K562 (cell line): ENCODE measurements around the gene CAGE1. TPM values are rescaled to one million over a fixed set of nuclear protein-coding genes. Genes with fewer than 3 reads are reported as not detected.

Experiments
- ATAC-seq: fragments of 200-7000 bp; cut with Tn5 transposase; 3 replicates; pipeline ENCODE4 v1.9.1; 2020; ENCODE audit warnings: moderate library complexity
- BruUV-seq: library from RNA; stranded (reverse); fragments of 400-500 nt; replicated peaks from 2 replicates; lab custom pipeline; 2021; lab: Mats Ljungman, UMichigan
- CTCF ChIA-PET: fragments of 300-600 bp; formaldehyde crosslinking; extraction: SDS; loops from one replicate; lab custom pipeline; 2021; ENCODE audit warnings: low intra/inter-chr PET ratio; lab: Yijun Ruan, JAX
- POLR2A ChIA-PET: fragments of 300-600, 350-650 bp; sonication (Branson Sonifier 250); formaldehyde crosslinking; extraction: SDS; loops from one replicate; lab custom pipeline; 2021; ENCODE audit warnings: antibody characterized with exemption, inconsistent platforms; lab: Yijun Ruan, JAX
- DNase-seq, 4 experiments: peaks; one replicate each; pipeline versions ENCODE4 v3.0.0 to v3.0.0-alpha.2; 2011 to 2018; ENCODE audit warnings: low spot score in 3 of 4, mixed read lengths in 3 of 4; ENCODE audit errors: extremely low read depth in 1 of 4
- FAIRE-seq: peaks from 2 replicates; lab custom pipeline; 2011; peaks lifted over from hg19 to GRCh38; lab: Jason Lieb, UNC
- H2AFZ ChIP-seq: 2 replicates; pipeline ENCODE4 v1.6.0; 2011; ENCODE audit warnings: low read depth, low read length, control low read depth, inconsistent platforms
- H3K27ac ChIP-seq: fragments of 200-600 bp; 3 replicates; pipeline ENCODE4 v1.8.0; 2011; ENCODE audit warnings: low read depth, mild to moderate bottlenecking, control low read depth, inconsistent platforms, low read length, moderate library complexity, mixed read lengths; ENCODE audit errors: extremely low read depth
- H3K27me3 ChIP-seq, 2 experiments: fragments of 300-600 bp in 1 of 2; 2 replicates in 1 of 2; 3 replicates in 1 of 2; pipeline versions ENCODE4 v1.6.0 to v1.8.0; 2011; ENCODE audit warnings: inconsistent platforms in 2 of 2, low read length in 2 of 2, mild to moderate bottlenecking in 1 of 2, mixed read lengths in 1 of 2, moderate library complexity in 1 of 2; ENCODE audit not compliant: control insufficient read depth in 2 of 2, insufficient read depth in 2 of 2
- H3K36me3 ChIP-seq: fragments of 300-600 bp; 3 replicates; pipeline ENCODE4 v1.8.0; 2011; ENCODE audit warnings: mild to moderate bottlenecking, low read length, inconsistent platforms; ENCODE audit not compliant: control insufficient read depth, insufficient read depth
- H3K4me1 ChIP-seq, 2 experiments: fragments of 200-600 bp in 1 of 2; replicated peaks in 1 of 2; 2 replicates in 1 of 2; 3 replicates in 1 of 2; pipeline versions ENCODE4 v1.5.1 to v1.8.0; 2011; ENCODE audit warnings: inconsistent platforms in 2 of 2, low read length in 2 of 2, mild to moderate bottlenecking in 1 of 2, mixed read lengths in 1 of 2, moderate library complexity in 1 of 2; ENCODE audit not compliant: control insufficient read depth in 2 of 2, insufficient read depth in 2 of 2
- H3K4me2 ChIP-seq: 2 replicates; pipeline ENCODE4 v1.6.1; 2011; ENCODE audit warnings: low read length, control low read depth, inconsistent platforms, mixed read lengths; ENCODE audit not compliant: insufficient read depth
- H3K4me3 ChIP-seq: fragments of 200-600 bp; sonication (generic), shearing (Covaris generic); 2 replicates; pipeline ENCODE4 v1.5.1; 2016; ENCODE audit warnings: control low read depth, inconsistent platforms
- H3K79me2 ChIP-seq: fragments of 200-600 bp; 3 replicates; pipeline ENCODE4 v1.8.0; 2011; ENCODE audit warnings: low read length, inconsistent platforms; ENCODE audit not compliant: control insufficient read depth, insufficient read depth
- H3K9ac ChIP-seq, 2 experiments: 2 replicates each; pipeline versions ENCODE4 v1.6.0 to v1.6.1; 2011; ENCODE audit warnings: low read depth in 2 of 2, low read length in 2 of 2, control low read depth in 1 of 2, inconsistent platforms in 1 of 2, mild to moderate bottlenecking in 1 of 2, mixed read lengths in 1 of 2; ENCODE audit not compliant: insufficient read depth in 1 of 2
- H3K9me1 ChIP-seq: one replicate; pipeline ENCODE4 v1.6.0; 2011; ENCODE audit warnings: inconsistent platforms, mild to moderate bottlenecking, low read length, moderate library complexity; ENCODE audit not compliant: control insufficient read depth, insufficient read depth
- H3K9me3 ChIP-seq: replicated peaks from 2 replicates; pipeline ENCODE4 v1.5.1; 2011; ENCODE audit warnings: low read depth, low read length, inconsistent platforms; ENCODE audit not compliant: control insufficient read depth, insufficient read depth
- H4K20me1 ChIP-seq: replicated peaks from 2 replicates; pipeline ENCODE4 v1.6.1; 2011; ENCODE audit warnings: low read length, inconsistent platforms, mixed read lengths; ENCODE audit not compliant: control insufficient read depth, insufficient read depth
- BRD9 ChIP-seq: fragments of 450-650 bp; IDR thresholded peaks from 2 replicates; pipeline ENCODE4 v1.6.1; 2018; ENCODE audit warnings: low read depth; ENCODE audit not compliant: partially characterized antibody
- CBX8 ChIP-seq: fragments of 200-600 bp; sonication (generic); IDR thresholded peaks from 2 replicates; pipeline ENCODE4 v1.6.1; 2012; ENCODE audit warnings: borderline replicate concordance, mixed run types, low read depth, mild to moderate bottlenecking, moderate library complexity, mixed read lengths, low read length, control low read depth, inconsistent platforms; ENCODE audit not compliant: poor library complexity, severe bottlenecking; ENCODE audit errors: extremely low read depth
- CREBBP ChIP-seq: IDR thresholded peaks from one replicate; pipeline ENCODE4 v1.6.1; 2012; ENCODE audit warnings: low read depth, mild to moderate bottlenecking, control low read depth, inconsistent platforms, low read length
- CXXC5 ChIP-seq: fragments of 250-450 bp; sonication (Bioruptor Pico); IDR thresholded peaks from 2 replicates; pipeline ENCODE4 v1.8.0; 2022; ENCODE audit warnings: inconsistent platforms, mild to moderate bottlenecking, moderate library complexity
- E2F3 ChIP-seq: fragments of 250-450 bp; sonication (Bioruptor Pico); IDR thresholded peaks from 2 replicates; pipeline ENCODE4 v1.4.0; 2020; ENCODE audit warnings: mild to moderate bottlenecking
- HCFC1 ChIP-seq: IDR thresholded peaks from 2 replicates; pipeline ENCODE4 v1.6.1; 2012; ENCODE audit warnings: low read depth, low read length, improper control_type of control experiment
- MTA3 ChIP-seq: fragments of 450-650 bp; formaldehyde crosslinking; IDR thresholded peaks from 2 replicates; pipeline ENCODE4 v1.6.1; 2017; ENCODE audit warnings: mild to moderate bottlenecking, borderline replicate concordance
- NFIC ChIP-seq: fragments of 450-650 bp; IDR thresholded peaks from 2 replicates; pipeline ENCODE4 v1.6.1; 2017; ENCODE audit warnings: mild to moderate bottlenecking, inconsistent platforms
- NR0B1 ChIP-seq: fragments of 450-650 bp; IDR thresholded peaks from one replicate; pipeline ENCODE4 v1.6.1; 2018; ENCODE audit warnings: mild to moderate bottlenecking, moderate library complexity; ENCODE audit not compliant: partially characterized antibody
- PURB ChIP-seq: sonication (generic); formaldehyde crosslinking; IDR thresholded peaks from 2 replicates; pipeline ENCODE4 v1.9.0; 2021; ENCODE audit warnings: low read depth, mild to moderate bottlenecking, missing genetic modification reagents
- SMAD1 ChIP-seq: fragments of 150-350 bp; IDR thresholded peaks from 2 replicates; pipeline ENCODE4 v1.6.1; 2014; ENCODE audit warnings: low read length, low read depth; ENCODE audit not compliant: partially characterized antibody
- TAF15 ChIP-seq: fragments of 200-400 bp; formaldehyde crosslinking; IDR thresholded peaks from 2 replicates; pipeline ENCODE4 v1.6.1; 2017; ENCODE audit warnings: mild to moderate bottlenecking, low read depth, low read length, moderate library complexity
- WHSC1 ChIP-seq: IDR thresholded peaks from one replicate; pipeline ENCODE4 v1.6.1; 2012; ENCODE audit warnings: low read length, control low read depth, inconsistent platforms
- ZNF146 ChIP-seq: IDR thresholded peaks from one replicate; pipeline ENCODE4 v1.6.1; 2018; ENCODE audit warnings: missing compliant biosample characterization; ENCODE audit not compliant: unreplicated experiment
- ZNF165 ChIP-seq: fragments of 250-450 bp; sonication (Bioruptor Pico); IDR thresholded peaks from 2 replicates; pipeline ENCODE4 v1.4.0; 2020; ENCODE audit warnings: borderline replicate concordance
- ZNF764 ChIP-seq: fragments of 250-450 bp; sonication (Bioruptor Pico); IDR thresholded peaks from 2 replicates; pipeline ENCODE4 v1.4.0; 2020; ENCODE audit warnings: low read depth, mild to moderate bottlenecking, moderate library complexity
- ZNF785 ChIP-seq: fragments of 250-450 bp; sonication (Bioruptor Pico); IDR thresholded peaks from 2 replicates; pipeline ENCODE4 v1.4.0; 2020; ENCODE audit warnings: mild to moderate bottlenecking
- WGBS: fragments of 100-300 bp; shearing (Covaris generic); methylation state at CpG from one replicate; pipeline ENCODE4 v1.1.6; 2016; ENCODE audit warnings: low coverage, mixed read lengths; ENCODE audit not compliant: insufficient coverage; ENCODE audit errors: missing lambda C conversion rate; 5-methylcytosine and 5-hydroxymethylcytosine counted together
- in situ Hi-C: fragments of 300-500 bp; cut with MboI; formaldehyde crosslinking; loops from 4 replicates; pipeline ENCODE4 v1.15.0; 2018; ENCODE audit warnings: inconsistent platforms, mixed read lengths
- intact Hi-C: fragments of 100-400 bp; cut with micrococcal nuclease; formaldehyde crosslinking; loops from 2 replicates; pipeline ENCODE4 v1.14.2; 2022
- polyA plus RNA-seq, 8 experiments: library from polyadenylated mRNA; depleted of rRNA in 4 of 8; stranded (reverse) in 5 of 8; unstranded in 3 of 8; fragments of >200 nt; fragmentation: Nextera tagmentation in 2 of 8; fragmentation: Illumina TruSeq in 1 of 8; extraction: Ambion mirVana in 2 of 8; extraction: Trizol in 1 of 8; gene quantifications; 2 replicates each; pipeline versions ENCODE4 v1.2.1 to v1.2.3, GENCODE V29; 2011 to 2014; ENCODE audit warnings: inconsistent platforms in 1 of 8, missing spikeins in 1 of 8
- total RNA-seq, 7 experiments: library from RNA; depleted of rRNA in 6 of 7; stranded (reverse); fragments of >200 nt in 6 of 7; fragmentation: Illumina TruSeq in 2 of 7; extraction: Trizol in 2 of 7; gene quantifications; 2 replicates each; pipeline versions ENCODE4 v1.2.1 to v1.2.3, GENCODE V29; 2011 to 2021; ENCODE audit warnings: low replicate concordance in 1 of 7
- TF ChIP-seq, protein P1 (sequence below): fragments of 450-650 bp; IDR thresholded peaks from 2 replicates; pipeline ENCODE4 v1.6.1; 2017; ENCODE audit warnings: antibody characterized with exemption, mild to moderate bottlenecking

CAGE1 gene
- total and polyA plus RNA-seq, 9 of the 15 experiments (the other 6 are each of a cell fraction or from before 2014, with no cell fraction given) = 0.13 to 0.33 (median 0.18) TPM; not detected in 4

DNA sequence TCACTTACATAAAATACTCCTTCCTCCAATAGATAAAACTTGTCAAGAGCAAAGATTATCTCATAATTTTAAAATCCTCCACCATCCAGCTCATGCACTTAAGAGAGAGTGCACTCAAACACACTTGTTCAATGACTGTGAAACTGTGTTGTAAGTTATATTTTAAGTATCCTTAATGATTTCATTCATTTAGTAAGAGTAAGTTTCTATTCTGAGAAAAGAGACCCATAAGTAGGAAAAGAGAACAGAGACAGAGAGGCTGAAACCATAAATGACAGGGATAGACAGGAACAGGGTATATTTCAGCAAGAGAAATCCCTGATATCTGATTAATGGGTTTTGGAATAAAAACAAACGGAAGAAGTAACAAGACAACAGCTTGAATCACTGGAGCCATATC is 84.7 kb downstream of the CAGE1 start:
- H3K4me2 ChIP-seq = no peak overlapping the region
- H3K27ac ChIP-seq = no peak overlapping the region
- CTCF ChIA-PET = no interaction called here
- no peak overlapping the region for H3K9ac ChIP-seq
- no peaks in the 10 kb centered on the region for H3K9me3 ChIP-seq
- BruUV-seq = no TSS peak
- no peak overlapping the region for H2AFZ ChIP-seq
- intact Hi-C loops = no loop called here
- POLR2A ChIA-PET = interaction anchor here (1.8 to 1.9 kb wide), 2 partner anchors 24 kb away, joined by 5 to 6 read pairs; no protein-coding TSS in a partner anchor
- H3K9me1 ChIP-seq = no peaks in the 10 kb centered on the region
- WGBS = 95% methylated on average over 1 of the region's 1 CpG
- H4K20me1 ChIP-seq = no peaks in the 10 kb centered on the region
- H3K79me2 ChIP-seq = peaks cover 57% of the 10 kb centered on the region
- ATAC-seq (no peak), FAIRE-seq (no peak), DNase-seq (no peak)
- H3K4me1 ChIP-seq = no peaks in the 10 kb centered on the region
- H3K36me3 ChIP-seq = peaks cover 94% of the 10 kb centered on the region
- H3K27me3 ChIP-seq = no peaks in the 10 kb centered on the region
- in situ Hi-C loops = no loop called here
- no peak for TF ChIP-seq CREBBP
- TF ChIP-seq ZNF165 (CRISPR knock-in tag) = no peak
- no peak for TF ChIP-seq TAF15
- TF ChIP-seq, protein P1, sequence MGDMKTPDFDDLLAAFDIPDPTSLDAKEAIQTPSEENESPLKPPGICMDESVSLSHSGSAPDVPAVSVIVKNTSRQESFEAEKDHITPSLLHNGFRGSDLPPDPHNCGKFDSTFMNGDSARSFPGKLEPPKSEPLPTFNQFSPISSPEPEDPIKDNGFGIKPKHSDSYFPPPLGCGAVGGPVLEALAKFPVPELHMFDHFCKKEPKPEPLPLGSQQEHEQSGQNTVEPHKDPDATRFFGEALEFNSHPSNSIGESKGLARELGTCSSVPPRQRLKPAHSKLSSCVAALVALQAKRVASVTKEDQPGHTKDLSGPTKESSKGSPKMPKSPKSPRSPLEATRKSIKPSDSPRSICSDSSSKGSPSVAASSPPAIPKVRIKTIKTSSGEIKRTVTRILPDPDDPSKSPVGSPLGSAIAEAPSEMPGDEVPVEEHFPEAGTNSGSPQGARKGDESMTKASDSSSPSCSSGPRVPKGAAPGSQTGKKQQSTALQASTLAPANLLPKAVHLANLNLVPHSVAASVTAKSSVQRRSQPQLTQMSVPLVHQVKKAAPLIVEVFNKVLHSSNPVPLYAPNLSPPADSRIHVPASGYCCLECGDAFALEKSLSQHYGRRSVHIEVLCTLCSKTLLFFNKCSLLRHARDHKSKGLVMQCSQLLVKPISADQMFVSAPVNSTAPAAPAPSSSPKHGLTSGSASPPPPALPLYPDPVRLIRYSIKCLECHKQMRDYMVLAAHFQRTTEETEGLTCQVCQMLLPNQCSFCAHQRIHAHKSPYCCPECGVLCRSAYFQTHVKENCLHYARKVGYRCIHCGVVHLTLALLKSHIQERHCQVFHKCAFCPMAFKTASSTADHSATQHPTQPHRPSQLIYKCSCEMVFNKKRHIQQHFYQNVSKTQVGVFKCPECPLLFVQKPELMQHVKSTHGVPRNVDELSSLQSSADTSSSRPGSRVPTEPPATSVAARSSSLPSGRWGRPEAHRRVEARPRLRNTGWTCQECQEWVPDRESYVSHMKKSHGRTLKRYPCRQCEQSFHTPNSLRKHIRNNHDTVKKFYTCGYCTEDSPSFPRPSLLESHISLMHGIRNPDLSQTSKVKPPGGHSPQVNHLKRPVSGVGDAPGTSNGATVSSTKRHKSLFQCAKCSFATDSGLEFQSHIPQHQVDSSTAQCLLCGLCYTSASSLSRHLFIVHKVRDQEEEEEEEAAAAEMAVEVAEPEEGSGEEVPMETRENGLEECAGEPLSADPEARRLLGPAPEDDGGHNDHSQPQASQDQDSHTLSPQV = no peak
- TF ChIP-seq BRD9 = no peak
- TF ChIP-seq SMAD1 = no peak
- TF ChIP-seq ZNF146 (CRISPR knock-in tag) = no peak
- TF ChIP-seq MTA3 = no peak
- no peak for TF ChIP-seq ZNF785 (CRISPR knock-in tag)
- TF ChIP-seq NFIC = no peak
- TF ChIP-seq NR0B1 = no peak
- no peak for TF ChIP-seq CBX8
- no peak for TF ChIP-seq ZNF764
- TF ChIP-seq PURB (CRISPR knock-in tag) = no peak
- TF ChIP-seq E2F3 (CRISPR knock-in tag) = no peak
- TF ChIP-seq WHSC1 = no peak
- TF ChIP-seq CXXC5 (CRISPR knock-in tag) = no peak
- no peak for TF ChIP-seq HCFC1
- H3K4me3 ChIP-seq = no peak overlapping the region
